Measurements from ENCODE around the gene COL18A1. TPM values are rescaled to one million over a fixed set of nuclear protein-coding genes. Genes with fewer than 3 reads are reported as not detected.

Gene COL18A1
- total RNA-seq, 1 experiment from 2014 or later = 676 TPM

DNA sequence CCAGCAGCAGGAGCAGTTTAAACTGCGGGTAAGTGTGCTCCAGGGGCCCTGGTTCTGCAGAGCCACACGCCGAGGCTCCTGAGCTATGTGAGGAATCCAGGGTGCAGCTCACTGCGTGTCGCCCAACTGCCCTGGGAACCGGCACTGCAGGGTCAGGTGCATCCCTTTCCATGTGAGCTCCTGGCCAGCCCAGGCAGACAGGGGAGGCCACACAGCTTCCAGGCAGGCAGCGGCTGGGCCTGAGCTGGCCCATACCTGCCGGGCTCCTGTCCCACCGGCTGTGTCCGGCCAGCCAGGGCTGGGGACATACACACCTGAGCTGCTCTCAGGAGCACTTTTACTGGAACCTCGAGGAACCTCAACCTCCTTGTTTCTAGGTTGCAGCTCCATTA, 18.6 kb upstream of the COL18A1 start:
- ATAC-seq = no peak
- Histone ChIP-seq H3K4me3 (ENCODE audit: low read depth in 2 of 2, low read length in 2 of 2) (no peak overlapping the region), H3K9me3 (ENCODE audit: control insufficient read depth, insufficient read depth, low read depth, low read length) (no peaks in the 10 kb centered on the region), H3K36me3 (ENCODE audit: control insufficient read depth, insufficient read depth, low read length) (no peaks in the 10 kb centered on the region), H3K27me3 (ENCODE audit: control insufficient read depth, insufficient read depth, low read length) (no peaks in the 10 kb centered on the region), H3K4me1 (ENCODE audit: control insufficient read depth, insufficient read depth, low read length) (peaks cover 6% of the 10 kb centered on the region), H3K27ac (ENCODE audit: low read length) (no peak overlapping the region; the same call in 1 of the 2 replicates)
- DNase-seq (ENCODE audit: low read depth, low spot score) = no peak
- in situ Hi-C loops (cut with HindIII; ENCODE audit: low pct_unique_long_range_greater_than_20kb, low sequenced_read_pairs) (no loop called here), intact Hi-C loops (cut with micrococcal nuclease; ENCODE audit: unreplicated experiment) (no loop called here)
- POLR2A ChIA-PET = no interaction called here
- no TSS peak for BruUV-seq (replicated peaks)
- TF ChIP-seq TCF7L2 (IDR thresholded peaks at IDR 0.05; ENCODE audit: low read depth, low read length) (no peak), POLR2AphosphoS5 (IDR thresholded peaks at IDR 0.05; ENCODE audit: low read depth, low read length) (no peak), SIN3A (IDR thresholded peaks at IDR 0.05; ENCODE audit: borderline replicate concordance, insufficient read depth, low read depth, low read length) (no peak), CTCF (IDR thresholded peaks at IDR 0.05) (no peak)
- TF ChIP-seq, protein P1, sequence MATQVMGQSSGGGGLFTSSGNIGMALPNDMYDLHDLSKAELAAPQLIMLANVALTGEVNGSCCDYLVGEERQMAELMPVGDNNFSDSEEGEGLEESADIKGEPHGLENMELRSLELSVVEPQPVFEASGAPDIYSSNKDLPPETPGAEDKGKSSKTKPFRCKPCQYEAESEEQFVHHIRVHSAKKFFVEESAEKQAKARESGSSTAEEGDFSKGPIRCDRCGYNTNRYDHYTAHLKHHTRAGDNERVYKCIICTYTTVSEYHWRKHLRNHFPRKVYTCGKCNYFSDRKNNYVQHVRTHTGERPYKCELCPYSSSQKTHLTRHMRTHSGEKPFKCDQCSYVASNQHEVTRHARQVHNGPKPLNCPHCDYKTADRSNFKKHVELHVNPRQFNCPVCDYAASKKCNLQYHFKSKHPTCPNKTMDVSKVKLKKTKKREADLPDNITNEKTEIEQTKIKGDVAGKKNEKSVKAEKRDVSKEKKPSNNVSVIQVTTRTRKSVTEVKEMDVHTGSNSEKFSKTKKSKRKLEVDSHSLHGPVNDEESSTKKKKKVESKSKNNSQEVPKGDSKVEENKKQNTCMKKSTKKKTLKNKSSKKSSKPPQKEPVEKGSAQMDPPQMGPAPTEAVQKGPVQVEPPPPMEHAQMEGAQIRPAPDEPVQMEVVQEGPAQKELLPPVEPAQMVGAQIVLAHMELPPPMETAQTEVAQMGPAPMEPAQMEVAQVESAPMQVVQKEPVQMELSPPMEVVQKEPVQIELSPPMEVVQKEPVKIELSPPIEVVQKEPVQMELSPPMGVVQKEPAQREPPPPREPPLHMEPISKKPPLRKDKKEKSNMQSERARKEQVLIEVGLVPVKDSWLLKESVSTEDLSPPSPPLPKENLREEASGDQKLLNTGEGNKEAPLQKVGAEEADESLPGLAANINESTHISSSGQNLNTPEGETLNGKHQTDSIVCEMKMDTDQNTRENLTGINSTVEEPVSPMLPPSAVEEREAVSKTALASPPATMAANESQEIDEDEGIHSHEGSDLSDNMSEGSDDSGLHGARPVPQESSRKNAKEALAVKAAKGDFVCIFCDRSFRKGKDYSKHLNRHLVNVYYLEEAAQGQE (IDR thresholded peaks at IDR 0.05; ENCODE audit: insufficient read depth in 1 of 2, low read depth in 2 of 2, low read length in 1 of 2) = no peak
- CTCF ChIA-PET = no interaction called here

- no peak for DNase-seq (ENCODE audit: low read depth, low spot score)
- Histone ChIP-seq H3K27me3 (ENCODE audit: control insufficient read depth, insufficient read depth, low read length) (no peaks in the 10 kb centered on the region), H3K4me3 (ENCODE audit: low read depth in 2 of 2, low read length in 2 of 2) (no peak overlapping the region), H3K4me1 (ENCODE audit: control insufficient read depth, insufficient read depth, low read length) (peaks cover 6% of the 10 kb centered on the region), H3K27ac (ENCODE audit: low read length) (no peak overlapping the region; the same call in 1 of the 2 replicates), H3K36me3 (ENCODE audit: control insufficient read depth, insufficient read depth, low read length) (no peaks in the 10 kb centered on the region), H3K9me3 (ENCODE audit: control insufficient read depth, insufficient read depth, low read depth, low read length) (no peaks in the 10 kb centered on the region)
- peak; percentile 68 for ATAC-seq
- intact Hi-C loops (cut with micrococcal nuclease; ENCODE audit: unreplicated experiment) (no loop called here), in situ Hi-C loops (cut with HindIII; ENCODE audit: low pct_unique_long_range_greater_than_20kb, low sequenced_read_pairs) (no loop called here)
- ChIA-PET POLR2A (no interaction called here), CTCF (no interaction called here)
- TF ChIP-seq CTCF (IDR thresholded peaks at IDR 0.05) (no peak; the same call in 1 of the 2 replicates), POLR2AphosphoS5 (IDR thresholded peaks at IDR 0.05; ENCODE audit: low read depth, low read length) (no peak), SIN3A (IDR thresholded peaks at IDR 0.05; ENCODE audit: borderline replicate concordance, insufficient read depth, low read depth, low read length) (no peak), TCF7L2 (IDR thresholded peaks at IDR 0.05; ENCODE audit: low read depth, low read length) (no peak)
- TF ChIP-seq, protein P1 (IDR thresholded peaks at IDR 0.05; ENCODE audit: insufficient read depth in 1 of 2, low read depth in 2 of 2, low read length in 1 of 2) = no peak
- no TSS peak for BruUV-seq (replicated peaks)
Measured at GRCh38 chr21:45386728-45387371, 18.1 kb upstream of the COL18A1 start.

All from Panc1 (cell line).